ENCODE results near the gene XPNPEP1.
A peak's percentile ranks its signal among the peaks of the same experiment; 100 is the strongest.

XPNPEP1 gene

GRCh38 chr10:109932391-109932790, 9.1 kb upstream of the XPNPEP1 start:
- TF ChIP-seq PATZ1 (CRISPR knock-in tag; IDR thresholded peaks at IDR 0.05; ENCODE audit: borderline replicate concordance) (no peak), TCF4 (CRISPR knock-in tag; IDR thresholded peaks at IDR 0.05; ENCODE audit: borderline replicate concordance) (no peak), TSHZ2 (CRISPR knock-in tag; IDR thresholded peaks at IDR 0.05) (no peak), TOX (CRISPR knock-in tag; IDR thresholded peaks at IDR 0.05; ENCODE audit: borderline replicate concordance) (no peak)
- no peak for ATAC-seq

DNA sequence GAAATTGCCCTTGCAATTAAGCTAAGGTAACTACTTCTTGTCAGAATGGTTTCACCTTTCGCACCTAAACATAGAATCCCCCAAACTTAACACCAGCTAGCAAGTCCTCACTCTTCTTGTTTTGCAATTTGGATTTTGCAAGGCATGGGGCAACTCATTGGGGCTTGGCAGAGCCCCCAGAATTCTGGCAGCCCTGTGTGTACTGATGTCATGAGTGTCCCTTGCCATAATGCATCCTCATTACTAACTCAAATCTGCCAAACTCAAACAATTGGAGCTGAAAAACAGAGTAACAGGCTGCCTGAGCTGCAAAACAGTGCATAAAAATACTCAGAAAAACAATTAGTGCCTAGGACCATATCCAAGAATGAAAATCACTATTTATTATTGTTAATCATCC, 7.9 kb upstream of the XPNPEP1 start:
- no peak for TF ChIP-seq ESRRG (CRISPR knock-in tag; IDR thresholded peaks at IDR 0.05)
- TF ChIP-seq OSR1 (CRISPR knock-in tag; IDR thresholded peaks at IDR 0.05), result no peak
- no peak for TF ChIP-seq ZC3H10 (CRISPR knock-in tag; IDR thresholded peaks at IDR 0.05)
- TF ChIP-seq BACH2 (CRISPR knock-in tag; IDR thresholded peaks at IDR 0.05; ENCODE audit: borderline replicate concordance), result no peak
- no peak for TF ChIP-seq TSHZ2 (CRISPR knock-in tag; IDR thresholded peaks at IDR 0.05)
- TF ChIP-seq PPARA (CRISPR knock-in tag; IDR thresholded peaks at IDR 0.05; ENCODE audit: borderline replicate concordance), result no peak
- no peak for TF ChIP-seq GLIS3 (CRISPR knock-in tag; IDR thresholded peaks at IDR 0.05)
- TF ChIP-seq CSRNP3 (CRISPR knock-in tag; IDR thresholded peaks at IDR 0.05), result no peak
- TF ChIP-seq PATZ1 (CRISPR knock-in tag; IDR thresholded peaks at IDR 0.05; ENCODE audit: borderline replicate concordance), result no peak
- TF ChIP-seq ZFP30 (CRISPR knock-in tag; IDR thresholded peaks at IDR 0.05), result no peak
- no peak for TF ChIP-seq TCF4 (CRISPR knock-in tag; IDR thresholded peaks at IDR 0.05; ENCODE audit: borderline replicate concordance)
- TF ChIP-seq ARNTL (CRISPR knock-in tag; IDR thresholded peaks at IDR 0.05; ENCODE audit: borderline replicate concordance, low read depth), result no peak
- no peak for ATAC-seq

DNA sequence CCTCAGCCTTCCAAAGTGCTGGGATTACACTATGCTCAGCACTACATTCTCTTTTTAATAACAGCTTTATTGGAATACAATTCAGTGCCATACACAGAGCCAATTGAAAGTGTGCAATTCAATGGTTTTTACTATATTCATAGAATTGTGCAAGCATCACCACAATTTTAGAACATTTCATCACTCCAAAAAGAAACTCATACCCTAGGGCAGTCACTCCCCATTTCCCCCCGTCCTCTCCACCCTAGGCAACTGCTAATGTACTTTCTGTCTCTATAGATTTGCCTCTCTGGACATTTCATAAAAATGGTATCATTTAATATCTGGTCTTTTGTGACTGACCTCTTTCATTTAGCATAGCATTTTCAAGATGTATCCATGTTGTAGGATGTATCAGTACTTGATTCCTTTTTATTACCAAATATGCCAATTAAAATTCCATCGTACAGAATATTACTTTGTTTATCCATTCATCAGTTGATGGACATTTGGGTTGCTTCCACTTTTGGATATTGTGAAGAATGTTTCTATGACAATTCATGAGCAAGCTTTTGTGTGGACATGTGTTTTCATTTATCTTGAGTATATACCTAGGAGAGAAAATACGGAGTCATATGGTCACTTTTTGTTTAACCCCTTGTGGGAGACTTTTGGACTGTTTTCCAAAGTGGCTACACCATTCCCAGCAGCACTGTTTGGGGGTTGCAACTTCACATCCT, 6.3 kb upstream of the XPNPEP1 start:
- TF ChIP-seq RARB (CRISPR knock-in tag; IDR thresholded peaks at IDR 0.05) (no peak), ISL1 (CRISPR knock-in tag; IDR thresholded peaks at IDR 0.05) (peak; percentile 41; the same call in 1 of the 2 replicates)
- ATAC-seq, result peak; percentile 55

GRCh38 chr10:109928475-109928891, 5.2 kb upstream of the XPNPEP1 start:
- TF ChIP-seq ISL1 (CRISPR knock-in tag; IDR thresholded peaks at IDR 0.05) (0 out of 2 replicates have a peak, but pooled peaks have one; percentile 8), ZFP3 (CRISPR knock-in tag; IDR thresholded peaks at IDR 0.05) (no peak), ZC3H10 (CRISPR knock-in tag; IDR thresholded peaks at IDR 0.05) (no peak), ZNF8 (CRISPR knock-in tag; IDR thresholded peaks at IDR 0.05) (no peak), OSR1 (CRISPR knock-in tag; IDR thresholded peaks at IDR 0.05) (no peak)
- ATAC-seq, result no peak

All from SK-N-SH treated with all-trans-retinoic acid at 6 μM for 48 hours (cell line).